OCI-LY3 (cell line): ENCODE measurements around the gene SAMD5.

Experiments
- CTCF ChIP-seq: fragments of 200-600, 300-600 bp; sonication (generic); IDR thresholded peaks from 2 replicates; pipeline ENCODE4 v1.5.1; 2014; ENCODE audit warnings: antibody characterized with exemption, low read length, low read depth
- EZH2phosphoT487 ChIP-seq: fragments of 200-600 bp; shearing (Covaris generic); IDR thresholded peaks from 2 replicates; pipeline ENCODE4 v1.6.1; 2018; ENCODE audit warnings: antibody characterized with exemption, mixed run types, low read depth

GRCh38 chr6:147577488-147577887, 69.0 kb downstream of the SAMD5 start:
- TF ChIP-seq CTCF (no peak), EZH2phosphoT487 (no peak)
